Measurements from ENCODE around the gene SPTBN1.

DNA sequence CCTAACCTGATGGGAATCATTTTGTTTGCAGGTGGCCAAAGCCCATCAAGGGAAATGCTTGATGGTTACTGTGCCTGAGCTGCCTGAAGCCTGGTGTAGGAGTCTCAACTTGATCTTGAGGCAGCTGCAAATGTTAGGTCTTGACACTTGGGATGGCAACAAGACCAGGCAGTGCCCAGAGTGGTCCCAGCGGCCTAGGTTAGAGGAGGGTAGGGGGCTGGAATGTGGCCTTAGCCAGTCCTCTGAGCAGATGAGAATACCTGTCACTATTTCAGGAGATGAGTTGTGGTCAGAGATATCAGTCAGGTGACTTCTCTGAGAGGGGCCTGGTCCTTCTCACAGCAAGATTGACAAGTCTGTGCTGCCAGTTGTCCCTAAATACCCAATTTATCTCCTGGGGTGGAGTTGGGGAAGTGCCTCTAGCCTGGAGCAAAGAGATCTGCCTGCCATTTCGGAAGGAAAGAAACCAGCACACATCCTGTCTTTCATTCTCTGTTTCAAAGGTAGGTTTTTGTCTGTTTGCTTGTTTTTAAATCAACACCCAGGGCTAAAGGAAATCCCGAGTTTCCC lies 13.4 kb downstream of the SPTBN1 start:
- no peak for TF ChIP-seq TAF1 (IDR thresholded peaks at IDR 0.05; ENCODE audit: low read depth)
- no peak for TF ChIP-seq YY1 (IDR thresholded peaks at IDR 0.05; ENCODE audit: low read depth)
